ENCODE measurements around the gene NUDT12. TPM values are rescaled to one million over a fixed set of nuclear protein-coding genes. Genes with fewer than 3 reads are reported as not detected.
A peak's percentile ranks its signal among the peaks of the same experiment; 100 is the strongest.

NUDT12 gene
- total and polyA plus RNA-seq, 4 donors, result 5.7 to 25.4 (median 11.3) TPM

- H3K9ac ChIP-seq (ENCODE audit: insufficient read depth in 1 of 2, low read length in 2 of 2), result no peak overlapping the region
- WGBS, 2 donors, result 51 to 81% methylated on average over 5 of the region's 5 CpGs
Measured at GRCh38 chr5:103522586-103522985, 40.0 kb downstream of the NUDT12 start.

GRCh38 chr5:103519550-103519949 is 43.0 kb downstream of the NUDT12 start:
- Histone ChIP-seq H3K4me1 (ENCODE audit: control insufficient read depth in 5 of 5, insufficient read depth in 5 of 5, low read length in 5 of 5) (peaks cover 0 to 4% (median 0%) of the 10 kb centered on the region in 5 donors), H3K36me3 (ENCODE audit: control insufficient read depth in 4 of 4, insufficient read depth in 4 of 4, low read length in 4 of 4) (no peaks in the 10 kb centered on the region), H3K27me3 (ENCODE audit: control insufficient read depth in 3 of 3, insufficient read depth in 3 of 3, low read length in 2 of 3) (no peaks in the 10 kb centered on the region), H3K4me3 (no peak overlapping the region), H3K9ac (ENCODE audit: insufficient read depth in 1 of 2, low read length in 2 of 2) (no peak overlapping the region), H3K27ac (ENCODE audit: low read depth in 1 of 2, low read length in 1 of 2) (no peak overlapping the region), H3K9me3 (ENCODE audit: control insufficient read depth in 4 of 4, insufficient read depth in 3 of 4, low read length in 3 of 4) (peaks cover 0 to 2% (median 0%) of the 10 kb centered on the region in 4 donors)
- TF ChIP-seq CTCF (IDR thresholded peaks at IDR 0.05; ENCODE audit: control extremely low read depth, extremely low read depth), result no peak
- WGBS, 2 donors, result 74 to 88% methylated on average over 4 of the region's 4 CpGs
- ATAC-seq (ENCODE audit: insufficient read depth, low FRiP score) (no peak), DNase-seq (no peak)

More at GRCh38 chr5:103522586-103522985, 40.0 kb downstream of the NUDT12 start:
- H3K27me3 ChIP-seq (ENCODE audit: control insufficient read depth in 3 of 3, insufficient read depth in 3 of 3, low read length in 2 of 3), result no peaks in the 10 kb centered on the region
- peaks cover 0 to 4% (median 0%) of the 10 kb centered on the region in 5 donors for H3K4me1 ChIP-seq (ENCODE audit: control insufficient read depth in 5 of 5, insufficient read depth in 5 of 5, low read length in 5 of 5)
- no peak overlapping the region for H3K4me3 ChIP-seq
- H3K27ac ChIP-seq (ENCODE audit: low read depth in 1 of 2, low read length in 1 of 2), result no peak overlapping the region
- ATAC-seq (ENCODE audit: insufficient read depth, low FRiP score) (no peak), DNase-seq (peak in 1 of 3 donors; percentile 52)
- H3K9me3 ChIP-seq (ENCODE audit: control insufficient read depth in 4 of 4, insufficient read depth in 3 of 4, low read length in 3 of 4), result no peaks in the 10 kb centered on the region
- TF ChIP-seq CTCF (IDR thresholded peaks at IDR 0.05; ENCODE audit: control extremely low read depth, extremely low read depth), result no peak
- H3K36me3 ChIP-seq (ENCODE audit: control insufficient read depth in 4 of 4, insufficient read depth in 4 of 4, low read length in 4 of 4), result no peaks in the 10 kb centered on the region

GRCh38 chr5:103514371-103514770 is 48.2 kb downstream of the NUDT12 start:
- peaks cover 0 to 2% (median 0%) of the 10 kb centered on the region in 4 donors for H3K9me3 ChIP-seq (ENCODE audit: control insufficient read depth in 4 of 4, insufficient read depth in 3 of 4, low read length in 3 of 4)
- TF ChIP-seq CTCF (IDR thresholded peaks at IDR 0.05; ENCODE audit: control extremely low read depth, extremely low read depth), result no peak
- H3K27ac ChIP-seq (ENCODE audit: low read depth in 1 of 2, low read length in 1 of 2), result no peak overlapping the region
- 94 to 98% methylated on average over 1 of the region's 1 CpG for WGBS, 2 donors
- no peaks in the 10 kb centered on the region for H3K4me1 ChIP-seq (ENCODE audit: control insufficient read depth in 5 of 5, insufficient read depth in 5 of 5, low read length in 5 of 5)
- H3K36me3 ChIP-seq (ENCODE audit: control insufficient read depth in 4 of 4, insufficient read depth in 4 of 4, low read length in 4 of 4), result no peaks in the 10 kb centered on the region
- no peak overlapping the region for H3K9ac ChIP-seq (ENCODE audit: insufficient read depth in 1 of 2, low read length in 2 of 2)
- H3K27me3 ChIP-seq (ENCODE audit: control insufficient read depth in 3 of 3, insufficient read depth in 3 of 3, low read length in 2 of 3), result no peaks in the 10 kb centered on the region
- no peak overlapping the region for H3K4me3 ChIP-seq
- ATAC-seq (ENCODE audit: insufficient read depth, low FRiP score) (no peak), DNase-seq (no peak)

- ATAC-seq (ENCODE audit: insufficient read depth, low FRiP score) (no peak), DNase-seq (no peak)
- 40 to 55% methylated on average over 1 of the region's 1 CpG for WGBS, 2 donors
- no peaks in the 10 kb centered on the region for H3K36me3 ChIP-seq (ENCODE audit: control insufficient read depth in 4 of 4, insufficient read depth in 4 of 4, low read length in 4 of 4)
- no peaks in the 10 kb centered on the region for H3K4me1 ChIP-seq (ENCODE audit: control insufficient read depth in 5 of 5, insufficient read depth in 5 of 5, low read length in 5 of 5)
- H3K4me3 ChIP-seq, result no peak overlapping the region
- peaks cover 0 to 2% (median 0%) of the 10 kb centered on the region in 4 donors for H3K9me3 ChIP-seq (ENCODE audit: control insufficient read depth in 4 of 4, insufficient read depth in 3 of 4, low read length in 3 of 4)
- H3K27ac ChIP-seq (ENCODE audit: low read depth in 1 of 2, low read length in 1 of 2), result no peak overlapping the region
- no peak overlapping the region for H3K9ac ChIP-seq (ENCODE audit: insufficient read depth in 1 of 2, low read length in 2 of 2)
- no peak for TF ChIP-seq CTCF (IDR thresholded peaks at IDR 0.05; ENCODE audit: control extremely low read depth, extremely low read depth)
- H3K27me3 ChIP-seq (ENCODE audit: control insufficient read depth in 3 of 3, insufficient read depth in 3 of 3, low read length in 2 of 3), result no peaks in the 10 kb centered on the region
Measured at GRCh38 chr5:103513701-103514100, 48.9 kb downstream of the NUDT12 start.
